HG03066 (cell line): ENCODE measurements around the gene DDX31.

ENCODE experiments used
- ATAC-seq: cut with Tn5 transposase; IDR thresholded peaks from one replicate; pipeline ENCODE4 v1.9.1; 2021; ENCODE audit warnings: low read depth; ENCODE audit not compliant: unreplicated experiment

DDX31 gene

DNA sequence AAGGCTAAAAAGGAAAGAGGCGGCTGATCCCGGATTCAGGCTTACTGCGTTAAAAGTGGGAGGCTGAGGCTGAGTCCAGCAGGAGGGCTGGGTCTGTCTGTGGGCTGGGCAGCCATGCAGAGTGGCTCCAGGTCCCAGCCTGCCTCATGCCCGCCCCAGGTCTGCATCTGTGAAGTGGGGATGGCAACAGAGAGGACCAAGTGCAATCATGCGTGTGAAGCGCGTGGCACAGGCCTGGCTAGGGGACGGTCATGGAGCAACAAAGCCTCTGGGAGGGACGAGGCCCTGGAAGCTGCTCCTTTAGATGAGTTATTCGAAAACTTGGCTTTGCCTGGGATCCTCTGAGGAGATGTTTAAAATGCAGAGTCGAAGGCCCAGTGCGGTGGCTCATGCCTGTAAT lies 117.7 kb downstream of the DDX31 start:
- no peak for ATAC-seq

GRCh38 chr9:132551556-132551955 lies 118.2 kb downstream of the DDX31 start:
- no peak for ATAC-seq

DNA sequence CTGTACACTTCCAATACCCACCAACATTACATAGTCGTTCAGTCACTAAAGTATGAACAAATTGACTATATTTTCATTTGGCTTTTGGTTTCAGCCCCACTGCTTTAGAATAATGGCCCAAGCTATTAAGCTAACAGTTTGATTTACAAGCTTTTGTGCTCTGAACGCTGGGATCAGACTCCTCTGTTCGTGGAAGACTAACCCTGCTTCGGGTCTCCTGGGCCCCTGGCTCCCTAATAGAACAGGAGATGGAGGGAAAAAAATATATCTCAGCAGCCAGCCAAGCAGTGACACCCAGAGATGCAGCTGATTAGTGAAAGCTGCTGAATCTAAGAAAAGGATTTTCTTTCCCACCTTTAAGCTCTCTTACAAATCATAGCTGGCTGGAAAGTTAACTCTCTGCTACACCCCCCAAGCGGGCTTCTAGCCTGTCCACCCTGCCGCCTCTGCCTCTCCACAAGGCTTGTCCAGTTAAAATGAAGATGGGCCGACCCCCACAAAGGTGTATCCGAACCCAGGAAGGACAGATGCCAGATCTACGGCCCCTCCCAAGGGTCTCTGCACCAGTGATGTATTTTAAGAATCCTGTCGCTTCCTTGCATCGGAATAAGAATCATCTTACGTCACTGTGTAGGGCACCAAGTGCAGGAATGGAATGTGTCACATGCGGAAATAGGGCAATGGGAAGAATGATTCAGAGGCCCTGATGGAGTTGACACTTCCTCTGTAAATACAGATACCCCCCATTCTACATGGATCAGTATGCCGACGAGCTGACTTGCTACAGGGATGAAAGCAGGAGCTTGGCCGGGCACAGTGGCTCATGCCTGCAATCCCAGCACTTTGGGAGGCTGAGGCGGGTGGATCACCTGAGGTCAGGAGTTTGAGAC lies 120.8 kb downstream of the DDX31 start:
- no peak for ATAC-seq

GRCh38 chr9:132547976-132548730 lies 121.6 kb downstream of the DDX31 start:
- no peak for ATAC-seq

DNA sequence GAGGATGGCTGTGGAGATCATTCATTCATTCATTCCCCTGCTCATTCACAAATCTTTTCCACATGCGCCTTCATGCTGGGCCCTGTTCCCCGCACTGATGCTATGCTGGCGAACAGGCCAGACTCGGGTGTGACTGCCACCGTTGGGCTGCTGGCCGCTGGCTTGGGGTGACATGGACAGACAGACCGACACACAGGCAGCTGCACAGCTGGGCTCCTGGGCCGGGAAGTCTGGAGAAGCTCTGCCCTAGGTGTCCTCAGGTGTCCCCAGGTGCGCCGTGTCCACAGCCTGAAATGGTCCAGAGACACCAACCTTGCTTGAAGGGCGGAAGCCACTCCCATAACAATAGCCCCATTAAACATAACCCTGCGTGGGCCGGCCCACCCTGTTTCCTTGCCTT lies 122.3 kb downstream of the DDX31 start:
- ATAC-seq, result no peak

DNA sequence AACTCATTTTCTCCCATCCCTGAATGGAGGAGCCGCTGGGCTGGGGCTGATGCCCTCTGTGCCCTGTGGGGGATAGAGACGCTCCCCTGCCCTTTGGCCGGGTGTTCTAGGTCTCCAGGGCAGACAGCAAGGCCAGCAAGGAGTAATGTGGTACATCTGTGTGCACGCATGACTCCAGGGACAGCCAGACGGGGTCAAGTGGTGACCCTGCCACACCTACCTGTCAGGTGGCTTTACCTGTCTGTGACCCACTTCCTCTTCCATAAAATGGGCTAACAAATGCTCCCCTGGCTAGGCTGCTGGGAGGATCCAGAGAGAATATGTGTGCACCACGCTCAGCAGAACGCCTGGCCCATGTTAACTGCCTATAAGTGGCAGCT lies 122.7 kb downstream of the DDX31 start:
- ATAC-seq, result no peak

GRCh38 chr9:132546148-132547051 lies 123.4 kb downstream of the DDX31 start:
- no peak for ATAC-seq

DNA sequence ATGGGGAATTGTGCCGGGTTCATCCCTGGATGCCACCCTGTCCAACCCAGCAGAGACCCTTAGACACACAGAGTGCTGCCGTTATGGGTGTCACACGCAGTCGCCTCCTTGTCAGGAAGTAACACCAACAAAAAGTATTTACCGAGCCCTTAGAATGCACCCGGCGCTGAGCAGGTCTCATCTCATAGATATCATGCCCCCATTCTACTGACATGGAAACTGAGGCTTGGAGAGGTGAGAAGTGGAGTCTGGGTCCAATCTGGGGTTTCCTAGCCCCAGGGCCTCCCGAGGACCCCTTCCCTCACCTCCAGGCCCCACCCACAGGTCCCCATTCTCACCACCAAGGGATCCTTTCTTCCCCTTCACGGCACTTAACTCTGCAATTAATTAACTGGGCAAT lies 124.2 kb downstream of the DDX31 start:
- no peak for ATAC-seq

- no peak for ATAC-seq
These were observed 125.8 kb downstream of the DDX31 start for GRCh38 chr9:132543960-132544359.

GRCh38 chr9:132543251-132543650 lies 126.5 kb downstream of the DDX31 start:
- ATAC-seq, result no peak
